HTR-8/SVneo (cell line): Measurements from ENCODE around the gene ARHGAP18.

Source experiments
- DNase-seq: peaks from one replicate; pipeline ENCODE4 v3.0.0; 2011; ENCODE audit warnings: low spot score, mixed read lengths; ENCODE audit not compliant: insufficient read length
- FAIRE-seq: peaks from 2 replicates; lab custom pipeline; 2011; peaks lifted over from hg19 to GRCh38; lab: Jason Lieb, UNC

Gene ARHGAP18

GRCh38 chr6:129558248-129558647 is 151.7 kb downstream of the ARHGAP18 start:
- no peak for FAIRE-seq
- no peak for DNase-seq

- DNase-seq (no peak), FAIRE-seq (no peak)
Measured at GRCh38 chr6:129555206-129555832, 154.7 kb downstream of the ARHGAP18 start.

GRCh38 chr6:129552413-129552812 is 157.6 kb downstream of the ARHGAP18 start:
- FAIRE-seq (no peak), DNase-seq (no peak)

GRCh38 chr6:129551486-129551885 is 158.5 kb downstream of the ARHGAP18 start:
- FAIRE-seq (no peak), DNase-seq (no peak)

- DNase-seq, result no peak
- FAIRE-seq, result no peak
Measured at GRCh38 chr6:129546702-129547101, 163.3 kb downstream of the ARHGAP18 start.

GRCh38 chr6:129544892-129545612 is 164.9 kb downstream of the ARHGAP18 start:
- no peak for DNase-seq
- FAIRE-seq, result no peak

- FAIRE-seq, result no peak
- DNase-seq, result no peak
Measured at GRCh38 chr6:129543981-129544380, 166.0 kb downstream of the ARHGAP18 start.

- DNase-seq (no peak), FAIRE-seq (no peak)
Measured at GRCh38 chr6:129542705-129543104, 167.3 kb downstream of the ARHGAP18 start.

- FAIRE-seq (no peak), DNase-seq (no peak)
Measured at GRCh38 chr6:129539032-129539431, 170.9 kb downstream of the ARHGAP18 start.

GRCh38 chr6:129536271-129536670 is 173.7 kb downstream of the ARHGAP18 start:
- FAIRE-seq, result no peak
- DNase-seq, result no peak

GRCh38 chr6:129534926-129535325 is 175.1 kb downstream of the ARHGAP18 start:
- FAIRE-seq (no peak), DNase-seq (no peak)
